ENCODE data around the gene PRAMEF12.

GRCh38 chr1:12776801-12777557 is 3.4 kb downstream of the PRAMEF12 start:
- no peak for TF ChIP-seq CTCF (IDR thresholded peaks at IDR 0.05)
- TF ChIP-seq EZH2phosphoT487 (IDR thresholded peaks at IDR 0.05): no peak

All from neural progenitor cell (in vitro differentiated cells).